LNCaP clone FGC (cell line): Measurements from ENCODE around the gene FNDC3B.

ENCODE experiments used
- DNase-seq: peaks from one replicate; pipeline ENCODE4 v3.0.0-alpha.2; 2011; ENCODE audit warnings: low read depth
- H3K4me3 ChIP-seq: 2 replicates; pipeline ENCODE4 v1.5.1; 2011; ENCODE audit warnings: mild to moderate bottlenecking, low read depth, low read length, control low read depth
- TF ChIP-seq, protein P1 (sequence below): IDR thresholded peaks from 2 replicates; pipeline ENCODE4 v1.5.1; 2012; ENCODE audit warnings: mild to moderate bottlenecking; ENCODE audit not compliant: control insufficient read depth, insufficient read depth; ENCODE audit errors: extremely low read depth

The FNDC3B gene

DNA sequence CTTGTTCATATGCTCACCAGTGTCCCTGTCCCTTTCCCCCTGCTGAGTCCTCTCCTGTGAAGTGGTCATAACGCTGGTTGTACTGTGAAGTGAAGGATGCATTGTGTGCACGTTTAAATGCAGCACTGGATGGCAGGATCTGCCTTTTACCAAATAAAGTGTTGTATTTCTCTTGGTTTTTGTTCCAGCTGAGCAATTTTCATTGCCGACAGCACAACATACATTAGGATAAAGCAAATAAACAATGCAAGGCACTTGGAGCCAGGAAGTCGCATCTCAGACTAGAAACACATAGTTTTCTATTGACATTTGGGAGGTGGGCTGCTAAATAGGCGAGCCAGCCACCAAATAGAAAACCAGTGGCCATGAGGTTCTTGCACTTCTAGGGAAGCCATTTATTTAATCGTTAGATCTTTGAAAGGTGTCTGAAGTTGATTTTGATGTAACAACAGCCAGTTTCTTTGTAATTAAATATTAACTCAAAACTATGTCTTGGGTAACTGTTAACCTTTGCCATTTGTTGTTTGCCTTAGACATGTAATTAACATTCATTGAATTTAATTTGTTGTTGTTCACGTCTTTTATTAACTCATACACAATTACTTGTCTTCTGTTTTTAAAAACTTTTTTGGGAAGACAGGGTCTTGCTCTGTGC lies 185.3 kb downstream of the FNDC3B start:
- TF ChIP-seq, protein P1, sequence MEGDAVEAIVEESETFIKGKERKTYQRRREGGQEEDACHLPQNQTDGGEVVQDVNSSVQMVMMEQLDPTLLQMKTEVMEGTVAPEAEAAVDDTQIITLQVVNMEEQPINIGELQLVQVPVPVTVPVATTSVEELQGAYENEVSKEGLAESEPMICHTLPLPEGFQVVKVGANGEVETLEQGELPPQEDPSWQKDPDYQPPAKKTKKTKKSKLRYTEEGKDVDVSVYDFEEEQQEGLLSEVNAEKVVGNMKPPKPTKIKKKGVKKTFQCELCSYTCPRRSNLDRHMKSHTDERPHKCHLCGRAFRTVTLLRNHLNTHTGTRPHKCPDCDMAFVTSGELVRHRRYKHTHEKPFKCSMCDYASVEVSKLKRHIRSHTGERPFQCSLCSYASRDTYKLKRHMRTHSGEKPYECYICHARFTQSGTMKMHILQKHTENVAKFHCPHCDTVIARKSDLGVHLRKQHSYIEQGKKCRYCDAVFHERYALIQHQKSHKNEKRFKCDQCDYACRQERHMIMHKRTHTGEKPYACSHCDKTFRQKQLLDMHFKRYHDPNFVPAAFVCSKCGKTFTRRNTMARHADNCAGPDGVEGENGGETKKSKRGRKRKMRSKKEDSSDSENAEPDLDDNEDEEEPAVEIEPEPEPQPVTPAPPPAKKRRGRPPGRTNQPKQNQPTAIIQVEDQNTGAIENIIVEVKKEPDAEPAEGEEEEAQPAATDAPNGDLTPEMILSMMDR: no peak
- DNase-seq: no peak
- H3K4me3 ChIP-seq: no peak overlapping the region

DNA sequence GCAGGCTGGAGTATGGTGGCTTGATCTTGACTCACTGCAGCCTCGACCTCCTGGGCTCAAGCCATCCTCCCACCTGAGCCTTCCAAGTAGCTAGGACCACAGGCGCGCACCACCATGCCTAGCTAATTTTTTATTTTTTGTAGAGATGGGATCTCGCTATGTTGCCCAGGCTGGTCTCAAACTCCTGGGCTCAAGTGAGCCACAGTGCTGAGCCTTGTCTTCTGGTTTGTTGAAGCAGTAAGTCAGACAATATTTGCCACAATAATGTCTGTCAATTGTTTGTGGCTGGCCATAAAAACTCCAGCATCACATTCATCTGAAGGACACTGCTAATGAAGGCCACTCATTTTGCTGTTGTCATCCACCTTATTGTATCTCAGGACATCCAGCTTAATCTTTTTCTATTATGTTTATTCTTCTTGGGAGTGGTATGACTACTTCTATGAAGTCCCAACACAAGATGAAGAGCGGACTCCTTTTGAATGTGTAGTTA lies 185.9 kb downstream of the FNDC3B start:
- no peak for DNase-seq
- no peak overlapping the region for H3K4me3 ChIP-seq
- TF ChIP-seq, protein P1: no peak

DNA sequence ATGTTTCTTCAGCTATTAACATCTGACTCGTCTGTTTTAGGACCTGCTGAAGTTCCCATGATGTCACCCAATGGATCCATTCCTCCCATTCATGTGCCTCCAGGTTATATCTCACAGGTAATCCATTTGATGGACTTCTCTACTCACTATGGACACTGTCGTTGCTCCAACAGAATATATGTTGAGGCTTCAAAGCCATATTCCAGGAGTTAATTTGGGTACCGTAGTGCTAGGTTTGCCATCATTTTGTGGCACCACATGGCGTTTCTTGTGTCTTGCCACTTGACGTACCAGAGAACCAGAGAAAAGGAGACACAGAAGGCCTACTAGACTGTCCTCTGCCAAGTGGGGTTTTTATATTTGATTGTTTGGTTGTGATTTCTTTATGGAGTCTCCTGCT lies 187.5 kb downstream of the FNDC3B start:
- DNase-seq: no peak
- H3K4me3 ChIP-seq: no peak overlapping the region
- TF ChIP-seq, protein P1: no peak

DNA sequence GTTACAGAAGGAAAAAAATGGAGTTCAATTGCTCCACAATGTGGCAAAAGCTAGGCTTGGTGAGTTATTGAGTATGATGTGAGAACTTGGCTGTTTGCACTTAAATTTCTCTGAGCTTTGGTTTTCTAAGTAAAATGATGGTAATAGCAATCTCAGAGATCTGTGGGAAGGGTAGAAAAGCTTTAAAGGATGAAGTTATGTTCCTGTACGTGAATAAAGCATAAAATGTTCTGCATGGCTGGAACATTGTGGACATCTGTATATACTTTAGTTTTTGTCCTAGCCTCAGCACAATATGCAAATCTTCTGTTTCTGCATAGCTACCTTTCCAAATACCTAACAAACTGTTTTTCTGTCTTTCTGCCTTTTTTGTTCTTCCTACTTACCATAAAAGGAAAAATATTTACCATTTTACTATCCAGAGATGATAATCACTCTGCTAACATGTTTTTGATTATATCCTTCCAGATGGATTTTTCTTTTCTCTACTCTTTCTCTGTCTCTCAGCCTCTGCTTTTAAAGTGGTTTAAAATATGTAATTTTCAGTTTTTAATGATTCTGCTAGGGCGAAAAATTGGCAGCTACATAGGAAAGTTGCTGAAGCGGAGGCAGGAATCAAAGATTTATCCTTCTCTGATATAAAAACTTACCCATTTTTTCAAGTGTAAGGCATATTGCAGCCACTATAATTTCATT lies 188.1 kb downstream of the FNDC3B start:
- H3K4me3 ChIP-seq: no peak overlapping the region
- no peak for DNase-seq
- TF ChIP-seq, protein P1: no peak

DNA sequence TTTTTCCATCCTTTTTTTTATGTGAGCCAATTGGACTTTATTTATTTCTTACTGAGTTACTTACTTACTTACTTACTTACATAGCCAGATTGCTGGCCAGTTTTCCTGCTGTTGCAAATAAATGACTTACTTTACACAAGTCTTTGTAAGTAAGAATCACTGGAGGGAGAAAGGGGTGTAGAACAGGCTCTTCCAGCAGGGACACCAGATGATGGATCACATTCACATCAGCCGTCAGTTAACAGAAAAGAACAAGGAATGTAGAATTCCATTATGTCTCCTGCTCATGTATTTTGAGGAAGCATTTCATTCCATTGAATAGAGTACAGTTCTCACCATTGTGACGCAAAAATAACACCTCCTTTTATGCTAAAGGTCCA lies 188.6 kb downstream of the FNDC3B start:
- no peak overlapping the region for H3K4me3 ChIP-seq
- TF ChIP-seq, protein P1: no peak
- no peak for DNase-seq

DNA sequence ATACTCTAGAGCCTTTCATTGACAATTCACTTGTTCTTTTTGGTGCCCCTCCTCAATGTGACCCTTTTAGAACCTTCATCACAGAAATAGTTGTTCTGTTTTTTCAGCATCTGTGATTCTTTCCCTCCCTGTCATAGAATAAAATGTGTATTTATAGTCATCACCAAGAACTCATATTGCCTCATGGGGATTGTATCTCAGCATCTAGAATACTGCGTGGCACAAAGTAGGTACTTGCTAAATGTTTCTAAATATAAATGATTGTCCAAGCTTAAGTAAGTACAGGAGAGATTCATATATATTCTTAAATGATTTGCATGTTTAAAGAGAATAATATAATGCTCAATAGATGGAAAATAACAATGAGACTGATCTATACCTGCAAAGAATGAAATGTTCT lies 190.1 kb downstream of the FNDC3B start:
- TF ChIP-seq, protein P1: no peak
- H3K4me3 ChIP-seq: no peak overlapping the region
- DNase-seq: no peak
